GM12873 (cell line): ENCODE data around the gene GLIPR2.

ENCODE experiments used
- CTCF ChIP-seq: IDR thresholded peaks from 2 replicates; pipeline ENCODE4 v1.5.1; 2012; ENCODE audit warnings: low read depth, mild to moderate bottlenecking, moderate library complexity, low read length, control low read depth; ENCODE audit not compliant: insufficient read depth; ENCODE audit errors: missing control alignments

GLIPR2 gene

GRCh38 chr9:36190388-36191289 lies 54.1 kb downstream of the GLIPR2 start, which contains the start of gene CLTA:
Gene CLTA, plus strand, starts transcription at chr9:36190921. Its CDS starts 136 bp downstream, at chr9:36191057.
- peak; percentile 56 for TF ChIP-seq CTCF

GRCh38 chr9:36191290-36191645 lies 54.7 kb downstream of the GLIPR2 start:
- TF ChIP-seq CTCF = no peak

- no peak for TF ChIP-seq CTCF
Observed at GRCh38 chr9:36191686-36192085, 55.2 kb downstream of the GLIPR2 start.

GRCh38 chr9:36192196-36192595 lies 55.7 kb downstream of the GLIPR2 start:
- TF ChIP-seq CTCF = no peak

GRCh38 chr9:36193023-36193422 lies 56.5 kb downstream of the GLIPR2 start:
- no peak for TF ChIP-seq CTCF

- TF ChIP-seq CTCF = no peak
Observed at GRCh38 chr9:36194326-36195000, 57.9 kb downstream of the GLIPR2 start.

GRCh38 chr9:36204906-36205547 lies 68.5 kb downstream of the GLIPR2 start:
- no peak for TF ChIP-seq CTCF
